Suprapubic skin (tissue), 3 donors: ENCODE results near the gene ABCF2.

Experiments
- EP300 ChIP-seq: sonication (generic); formaldehyde crosslinking; IDR thresholded peaks from one replicate; pipeline ENCODE4 v1.6.1; 2017; ENCODE audit warnings: antibody characterized with exemption
- POLR2A ChIP-seq, 2 donors: fragments of 450-650 bp; IDR thresholded peaks; one replicate each; pipeline ENCODE4 v1.6.1; 2017; ENCODE audit warnings: antibody characterized with exemption in 2 of 2, mild to moderate bottlenecking in 2 of 2, moderate library complexity in 2 of 2
- TF ChIP-seq, protein P1 (sequence below), 2 donors: fragments of 200-600 bp in 1 of 2; fragments of 450-650 bp in 1 of 2; sonication (generic) in 1 of 2; IDR thresholded peaks; one replicate each; pipeline ENCODE4 v1.5.1; 2016 to 2019; ENCODE audit warnings: antibody characterized with exemption in 2 of 2, mild to moderate bottlenecking in 1 of 2, moderate library complexity in 1 of 2

GRCh38 chr7:151242159-151243044, 15.4 kb upstream of the ABCF2 start:
- no peak for TF ChIP-seq EP300
- TF ChIP-seq, protein P1, sequence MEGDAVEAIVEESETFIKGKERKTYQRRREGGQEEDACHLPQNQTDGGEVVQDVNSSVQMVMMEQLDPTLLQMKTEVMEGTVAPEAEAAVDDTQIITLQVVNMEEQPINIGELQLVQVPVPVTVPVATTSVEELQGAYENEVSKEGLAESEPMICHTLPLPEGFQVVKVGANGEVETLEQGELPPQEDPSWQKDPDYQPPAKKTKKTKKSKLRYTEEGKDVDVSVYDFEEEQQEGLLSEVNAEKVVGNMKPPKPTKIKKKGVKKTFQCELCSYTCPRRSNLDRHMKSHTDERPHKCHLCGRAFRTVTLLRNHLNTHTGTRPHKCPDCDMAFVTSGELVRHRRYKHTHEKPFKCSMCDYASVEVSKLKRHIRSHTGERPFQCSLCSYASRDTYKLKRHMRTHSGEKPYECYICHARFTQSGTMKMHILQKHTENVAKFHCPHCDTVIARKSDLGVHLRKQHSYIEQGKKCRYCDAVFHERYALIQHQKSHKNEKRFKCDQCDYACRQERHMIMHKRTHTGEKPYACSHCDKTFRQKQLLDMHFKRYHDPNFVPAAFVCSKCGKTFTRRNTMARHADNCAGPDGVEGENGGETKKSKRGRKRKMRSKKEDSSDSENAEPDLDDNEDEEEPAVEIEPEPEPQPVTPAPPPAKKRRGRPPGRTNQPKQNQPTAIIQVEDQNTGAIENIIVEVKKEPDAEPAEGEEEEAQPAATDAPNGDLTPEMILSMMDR (IDR thresholded peaks at IDR 0.05): no peak
- no peak for TF ChIP-seq POLR2A (IDR thresholded peaks at IDR 0.05)
